ENCODE results near the gene XXYLT1. TPM values are rescaled to one million over a fixed set of nuclear protein-coding genes. Genes with fewer than 3 reads are reported as not detected.

XXYLT1 gene
- total RNA-seq, 2 experiments from 2014 or later: 17.2 to 19.6 TPM

DNA sequence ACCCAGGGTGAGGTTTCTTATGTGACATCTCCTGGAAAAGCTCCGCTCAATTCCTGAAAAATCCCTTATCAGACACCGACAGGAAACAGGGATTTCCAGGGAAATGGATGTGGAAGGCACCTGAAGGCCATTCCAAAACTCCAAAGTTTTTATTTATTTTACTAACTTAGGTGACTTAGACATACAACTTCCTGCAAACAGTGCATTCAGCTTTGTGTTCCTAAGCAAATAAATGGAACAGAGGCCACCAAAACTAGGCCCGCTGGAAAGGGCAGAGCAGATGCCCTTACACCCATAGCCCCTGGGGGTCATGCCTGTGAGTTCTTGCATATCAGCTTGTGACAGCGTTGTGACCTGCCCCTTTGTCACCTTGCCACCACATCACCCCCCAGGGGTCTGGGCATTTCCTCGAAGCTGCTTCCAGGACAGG is 239.4 kb downstream of the XXYLT1 start:
- POLR2A ChIA-PET: interaction anchor here (0.7 to 0.8 kb wide), 2 partner anchors 26 to 373 kb away, joined by 3 to 4 read pairs; no protein-coding TSS in a partner anchor
- H3K9me2 ChIP-seq (ENCODE audit: insufficient read depth, low read length): no peaks in the 10 kb centered on the region
- DNase-seq (ENCODE audit: low spot score): no peak
- H3K4me1 ChIP-seq (ENCODE audit: insufficient read depth, low read length, poor library complexity, severe bottlenecking): no peaks in the 10 kb centered on the region
- no peak overlapping the region for H3K27ac ChIP-seq (ENCODE audit: low read depth, low read length, poor library complexity, severe bottlenecking)
- H3K4me2 ChIP-seq (ENCODE audit: low read length): no peak overlapping the region
- CTCF ChIA-PET (ENCODE audit: unreplicated experiment): no interaction called here
- no peaks in the 10 kb centered on the region for H3K9me3 ChIP-seq (ENCODE audit: low read length)
- no peaks in the 10 kb centered on the region for H3K36me3 ChIP-seq (ENCODE audit: insufficient read depth, low read length)
- TF ChIP-seq EZH2phosphoT487 (IDR thresholded peaks at IDR 0.05; ENCODE audit: borderline replicate concordance, low read depth, low read length): no peak
- TF ChIP-seq CTCF (conservative IDR thresholded peaks at IDR 0.05; ENCODE audit: low read length): no peak
- BruUV-seq (replicated peaks): no TSS peak
- H3K4me3 ChIP-seq (ENCODE audit: low read depth, low read length, poor library complexity, severe bottlenecking): no peak overlapping the region
- no peaks in the 10 kb centered on the region for H3K79me2 ChIP-seq (ENCODE audit: insufficient read depth, low read depth, low read length)
- intact Hi-C loops (cut with micrococcal nuclease; ENCODE audit: unreplicated experiment): no loop called here
- H2AFZ ChIP-seq (ENCODE audit: low read length): no peak overlapping the region
- H4K20me1 ChIP-seq (ENCODE audit: insufficient read depth, low read length): no peaks in the 10 kb centered on the region

GRCh38 chr3:195030791-195031321 is 240.1 kb downstream of the XXYLT1 start:
- intact Hi-C loops (cut with micrococcal nuclease; ENCODE audit: unreplicated experiment): no loop called here
- ChIA-PET CTCF (ENCODE audit: unreplicated experiment) (no interaction called here), POLR2A (interaction anchor here (0.7 to 1.5 kb wide), 4 partner anchors 9 to 372 kb away, joined by 3 to 4 read pairs (median 4); no protein-coding TSS in a partner anchor)
- BruUV-seq (replicated peaks): no TSS peak
- H3K4me3 ChIP-seq (ENCODE audit: low read depth, low read length, poor library complexity, severe bottlenecking): no peak overlapping the region
- TF ChIP-seq CTCF (conservative IDR thresholded peaks at IDR 0.05; ENCODE audit: low read length) (no peak), EZH2phosphoT487 (IDR thresholded peaks at IDR 0.05; ENCODE audit: borderline replicate concordance, low read depth, low read length) (no peak)
- H3K79me2 ChIP-seq (ENCODE audit: insufficient read depth, low read depth, low read length): no peaks in the 10 kb centered on the region
- no peaks in the 10 kb centered on the region for H3K9me2 ChIP-seq (ENCODE audit: insufficient read depth, low read length)
- H2AFZ ChIP-seq (ENCODE audit: low read length): no peak overlapping the region
- H3K27ac ChIP-seq (ENCODE audit: low read depth, low read length, poor library complexity, severe bottlenecking): no peak overlapping the region
- no peaks in the 10 kb centered on the region for H3K4me1 ChIP-seq (ENCODE audit: insufficient read depth, low read length, poor library complexity, severe bottlenecking)
- no peaks in the 10 kb centered on the region for H4K20me1 ChIP-seq (ENCODE audit: insufficient read depth, low read length)
- no peak for DNase-seq (ENCODE audit: low spot score)
- no peak overlapping the region for H3K4me2 ChIP-seq (ENCODE audit: low read length)
- no peaks in the 10 kb centered on the region for H3K9me3 ChIP-seq (ENCODE audit: low read length)
- H3K36me3 ChIP-seq (ENCODE audit: insufficient read depth, low read length): no peaks in the 10 kb centered on the region

DNA sequence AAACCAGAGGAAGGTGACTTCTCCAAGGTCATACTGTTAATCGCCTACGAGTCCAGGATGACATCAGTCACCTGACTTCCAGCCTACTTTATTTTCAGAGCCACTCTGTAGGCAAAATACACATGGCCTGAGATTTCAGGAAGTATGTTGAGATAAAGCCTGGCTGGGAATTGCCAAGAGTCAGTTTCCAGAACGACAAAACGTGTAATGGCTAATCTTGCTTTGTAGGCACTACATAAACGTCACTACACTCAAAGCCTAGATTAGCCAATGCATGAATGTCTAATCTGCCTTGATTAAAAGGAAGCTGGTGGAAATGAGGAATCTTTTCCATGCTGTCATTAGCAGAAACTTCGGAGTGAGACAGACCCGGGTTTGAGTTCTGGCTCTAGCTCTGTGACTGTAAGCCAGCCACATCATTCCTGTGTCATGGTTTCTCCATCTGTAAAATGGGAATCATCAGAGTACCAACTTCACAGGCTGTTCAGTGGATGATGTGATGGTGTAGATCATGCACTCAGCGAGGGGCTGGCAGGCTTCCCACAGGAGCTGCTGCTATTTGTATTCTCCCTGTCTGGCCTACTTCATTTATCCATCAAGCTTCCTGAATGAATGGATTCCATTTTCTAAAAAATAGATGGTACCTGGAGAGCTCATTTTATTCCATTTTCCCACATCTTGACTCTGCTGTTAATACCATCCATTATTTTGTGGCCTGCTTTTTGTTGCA is 241.9 kb downstream of the XXYLT1 start:
- Histone ChIP-seq H3K4me3 (ENCODE audit: low read depth, low read length, poor library complexity, severe bottlenecking) (no peak overlapping the region), H2AFZ (ENCODE audit: low read length) (no peak overlapping the region), H3K79me2 (ENCODE audit: insufficient read depth, low read depth, low read length) (no peaks in the 10 kb centered on the region), H3K4me2 (ENCODE audit: low read length) (no peak overlapping the region), H3K9me3 (ENCODE audit: low read length) (no peaks in the 10 kb centered on the region), H3K4me1 (ENCODE audit: insufficient read depth, low read length, poor library complexity, severe bottlenecking) (no peaks in the 10 kb centered on the region), H3K36me3 (ENCODE audit: insufficient read depth, low read length) (no peaks in the 10 kb centered on the region), H4K20me1 (ENCODE audit: insufficient read depth, low read length) (no peaks in the 10 kb centered on the region), H3K9me2 (ENCODE audit: insufficient read depth, low read length) (no peaks in the 10 kb centered on the region), H3K27ac (ENCODE audit: low read depth, low read length, poor library complexity, severe bottlenecking) (no peak overlapping the region)
- CTCF ChIA-PET (ENCODE audit: unreplicated experiment): no interaction called here
- DNase-seq (ENCODE audit: low spot score): no peak
- POLR2A ChIA-PET: interaction anchor here (0.6 to 1.0 kb wide), 3 partner anchors 10 to 193 kb away, joined by 3 to 5 read pairs (median 3); no protein-coding TSS in a partner anchor
- intact Hi-C loops (cut with micrococcal nuclease; ENCODE audit: unreplicated experiment): no loop called here
- BruUV-seq (replicated peaks): no TSS peak
- TF ChIP-seq CTCF (conservative IDR thresholded peaks at IDR 0.05; ENCODE audit: low read length) (no peak), EZH2phosphoT487 (IDR thresholded peaks at IDR 0.05; ENCODE audit: borderline replicate concordance, low read depth, low read length) (no peak)

All from OCI-LY7 (cell line).